ENCODE data around the gene TBC1D26.

DNA sequence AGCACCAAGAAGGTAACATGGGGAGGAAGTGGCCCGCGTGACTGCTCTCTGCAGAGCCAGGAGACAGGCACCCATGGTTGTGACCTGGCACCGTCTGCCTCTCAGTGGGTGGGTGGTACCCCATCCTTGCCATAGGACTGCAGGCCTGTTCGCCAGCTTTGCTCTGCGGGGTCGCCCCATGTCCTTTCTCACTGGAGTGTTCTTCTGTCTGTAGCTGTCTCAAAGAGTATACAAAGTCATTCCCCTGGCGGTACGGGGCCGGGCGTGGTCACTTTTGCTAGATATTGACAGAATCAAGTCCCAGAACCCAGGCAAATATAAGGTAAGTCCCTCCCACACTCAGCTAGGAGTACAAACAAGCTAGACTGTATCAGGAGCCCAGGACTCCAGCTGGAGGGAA, 6.0 kb downstream of the TBC1D26 start:
- TF ChIP-seq POLR2AphosphoS5 (IDR thresholded peaks at IDR 0.05; ENCODE audit: low read depth, low read length) (no peak), TAF1 (IDR thresholded peaks at IDR 0.05; ENCODE audit: borderline replicate concordance, insufficient read depth, low read length) (no peak), FOXP2 (optimal IDR thresholded peaks at IDR 0.05; ENCODE audit: borderline replicate concordance, extremely low read depth, extremely low read length, insufficient read depth) (no peak), SIN3A (IDR thresholded peaks at IDR 0.05; ENCODE audit: borderline replicate concordance, insufficient read depth, low read length) (no peak)
- TF ChIP-seq, protein P1, sequence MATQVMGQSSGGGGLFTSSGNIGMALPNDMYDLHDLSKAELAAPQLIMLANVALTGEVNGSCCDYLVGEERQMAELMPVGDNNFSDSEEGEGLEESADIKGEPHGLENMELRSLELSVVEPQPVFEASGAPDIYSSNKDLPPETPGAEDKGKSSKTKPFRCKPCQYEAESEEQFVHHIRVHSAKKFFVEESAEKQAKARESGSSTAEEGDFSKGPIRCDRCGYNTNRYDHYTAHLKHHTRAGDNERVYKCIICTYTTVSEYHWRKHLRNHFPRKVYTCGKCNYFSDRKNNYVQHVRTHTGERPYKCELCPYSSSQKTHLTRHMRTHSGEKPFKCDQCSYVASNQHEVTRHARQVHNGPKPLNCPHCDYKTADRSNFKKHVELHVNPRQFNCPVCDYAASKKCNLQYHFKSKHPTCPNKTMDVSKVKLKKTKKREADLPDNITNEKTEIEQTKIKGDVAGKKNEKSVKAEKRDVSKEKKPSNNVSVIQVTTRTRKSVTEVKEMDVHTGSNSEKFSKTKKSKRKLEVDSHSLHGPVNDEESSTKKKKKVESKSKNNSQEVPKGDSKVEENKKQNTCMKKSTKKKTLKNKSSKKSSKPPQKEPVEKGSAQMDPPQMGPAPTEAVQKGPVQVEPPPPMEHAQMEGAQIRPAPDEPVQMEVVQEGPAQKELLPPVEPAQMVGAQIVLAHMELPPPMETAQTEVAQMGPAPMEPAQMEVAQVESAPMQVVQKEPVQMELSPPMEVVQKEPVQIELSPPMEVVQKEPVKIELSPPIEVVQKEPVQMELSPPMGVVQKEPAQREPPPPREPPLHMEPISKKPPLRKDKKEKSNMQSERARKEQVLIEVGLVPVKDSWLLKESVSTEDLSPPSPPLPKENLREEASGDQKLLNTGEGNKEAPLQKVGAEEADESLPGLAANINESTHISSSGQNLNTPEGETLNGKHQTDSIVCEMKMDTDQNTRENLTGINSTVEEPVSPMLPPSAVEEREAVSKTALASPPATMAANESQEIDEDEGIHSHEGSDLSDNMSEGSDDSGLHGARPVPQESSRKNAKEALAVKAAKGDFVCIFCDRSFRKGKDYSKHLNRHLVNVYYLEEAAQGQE (IDR thresholded peaks at IDR 0.05; ENCODE audit: insufficient read depth in 1 of 2, low read depth in 2 of 2, low read length in 2 of 2): no peak

Measured in PFSK-1 (cell line).